HG03175 (cell line): ENCODE measurements around the gene ARSJ.

Source experiments
- ATAC-seq: cut with Tn5 transposase; IDR thresholded peaks from one replicate; pipeline ENCODE4 v1.9.1; 2021; ENCODE audit warnings: mild to moderate bottlenecking, moderate library complexity; ENCODE audit not compliant: unreplicated experiment

Gene ARSJ

GRCh38 chr4:113905301-113905700, 74.1 kb downstream of the ARSJ start:
- no peak for ATAC-seq

GRCh38 chr4:113904877-113905276, 74.6 kb downstream of the ARSJ start:
- ATAC-seq, result no peak

DNA sequence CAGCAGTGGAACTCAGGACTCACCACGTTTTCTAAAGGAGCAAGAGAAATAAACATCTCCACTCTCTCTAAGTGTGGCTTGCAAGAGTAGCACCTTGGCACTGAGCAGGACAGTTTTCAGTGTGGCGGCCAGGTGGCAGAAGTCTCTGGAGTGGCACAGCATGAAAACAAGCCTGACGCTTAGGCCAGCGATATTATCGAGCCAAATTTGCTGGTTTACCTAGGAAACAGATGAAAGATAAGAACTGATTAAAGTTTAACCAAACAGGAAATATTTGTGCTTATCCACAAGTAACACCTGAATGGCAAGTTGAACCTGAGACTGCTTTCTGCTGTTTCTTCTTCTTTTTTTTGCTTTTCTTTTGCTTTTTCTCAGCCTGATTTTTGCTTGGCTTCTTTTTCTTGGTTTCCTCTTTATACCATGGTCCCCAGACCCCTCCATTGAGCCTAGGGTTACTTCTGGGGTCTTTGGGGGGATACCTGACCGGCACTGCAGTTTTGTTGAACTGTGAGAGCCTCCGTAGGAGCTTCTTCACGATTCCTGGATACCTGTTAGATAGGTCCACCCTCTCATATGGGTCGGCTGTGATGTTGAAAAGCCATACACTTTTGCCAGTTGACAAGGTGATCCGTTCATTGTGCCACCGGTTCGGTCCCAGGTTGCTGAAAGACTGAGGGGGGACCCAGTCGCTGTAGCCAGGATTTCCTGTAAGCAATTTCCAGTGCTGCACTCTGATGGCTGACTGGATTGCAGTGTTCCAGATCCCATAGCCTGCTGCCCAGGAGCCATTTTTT, 77.3 kb downstream of the ARSJ start:
- peak; percentile 50 for ATAC-seq

- peak; percentile 97 for ATAC-seq
Measured at GRCh38 chr4:113899271-113900070, 80.0 kb downstream of the ARSJ start.

- no peak for ATAC-seq
Measured at GRCh38 chr4:113893546-113893945, 85.9 kb downstream of the ARSJ start.

DNA sequence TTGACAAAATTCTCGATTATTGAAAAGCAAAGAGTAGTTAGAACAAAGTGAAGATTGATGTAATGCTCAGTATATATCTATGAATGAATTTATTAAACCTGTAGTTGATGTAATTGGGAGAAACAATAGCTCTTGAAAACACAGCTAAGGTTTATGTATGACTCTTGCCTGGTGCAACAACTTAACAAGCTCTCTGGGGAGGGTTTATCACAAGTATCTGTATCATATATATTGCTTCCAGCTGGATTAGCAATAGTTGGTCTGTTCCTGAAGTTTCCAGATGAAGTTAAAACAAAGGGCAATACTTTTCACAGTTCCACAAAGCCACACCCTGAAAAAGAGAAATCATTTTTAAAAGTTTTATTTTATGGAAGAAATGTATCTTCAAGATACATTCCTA, 91.4 kb downstream of the ARSJ start:
- ATAC-seq, result no peak

DNA sequence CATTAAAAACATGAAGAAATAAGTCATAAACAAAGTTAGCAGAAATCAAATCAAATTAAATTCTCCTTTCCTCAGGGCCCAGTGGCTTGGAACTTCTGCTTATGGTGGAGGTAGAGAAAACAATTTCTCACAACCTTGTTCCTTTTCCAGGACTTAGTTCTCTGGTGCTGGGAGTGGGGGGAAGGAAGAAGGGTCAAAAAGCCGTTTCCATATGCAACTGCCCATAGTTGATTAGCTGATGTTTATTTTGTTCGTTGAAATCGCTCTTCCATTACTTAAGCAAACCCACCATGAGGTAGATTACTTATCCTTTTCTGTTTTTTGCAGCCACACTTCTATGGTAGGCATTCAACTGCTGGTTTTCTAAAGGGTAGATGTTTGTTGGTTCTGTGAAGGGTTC, 94.2 kb downstream of the ARSJ start:
- no peak for ATAC-seq

DNA sequence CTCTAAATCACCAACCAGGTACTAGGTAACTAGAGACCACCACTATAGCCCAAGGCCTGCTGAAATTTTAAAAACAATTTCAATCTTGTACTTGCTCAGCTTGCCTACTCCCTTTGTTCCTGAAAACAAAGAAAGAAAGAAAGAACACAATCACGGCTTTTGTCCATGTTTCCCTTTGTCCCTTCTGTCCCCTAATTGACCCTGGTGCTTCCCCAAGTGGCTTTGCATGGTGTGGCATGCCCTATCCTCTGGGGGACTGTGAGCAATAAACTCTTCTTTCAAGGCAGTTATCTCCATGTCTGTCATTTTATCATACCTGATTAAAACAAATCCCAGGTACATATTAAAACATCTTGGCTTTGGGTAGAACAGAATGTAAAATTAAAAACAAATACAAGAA, 94.8 kb downstream of the ARSJ start:
- no peak for ATAC-seq

GRCh38 chr4:113882668-113883067, 96.8 kb downstream of the ARSJ start:
- ATAC-seq, result no peak

GRCh38 chr4:113881256-113881655, 98.2 kb downstream of the ARSJ start:
- ATAC-seq, result no peak

- no peak for ATAC-seq
Measured at GRCh38 chr4:113880240-113881028, 99.0 kb downstream of the ARSJ start.

DNA sequence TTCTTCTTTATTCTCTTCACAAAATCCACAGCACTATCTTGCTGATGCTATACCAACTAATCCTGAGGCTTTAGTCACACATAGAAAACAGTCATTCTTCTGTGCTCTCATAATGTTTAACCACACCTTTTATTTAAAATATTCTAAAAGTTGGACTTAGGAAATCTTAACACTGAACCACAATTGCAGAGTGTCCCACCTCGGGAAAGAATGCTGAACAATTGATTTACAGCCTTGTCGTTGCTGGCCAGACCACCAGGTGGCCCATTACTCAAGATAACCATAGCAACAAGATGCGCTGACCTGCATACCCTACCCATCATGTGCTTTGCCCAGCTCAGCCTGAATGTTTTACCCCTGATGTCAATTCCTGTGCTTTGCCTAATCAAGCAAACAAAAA, 100.8 kb downstream of the ARSJ start:
- ATAC-seq, result no peak

DNA sequence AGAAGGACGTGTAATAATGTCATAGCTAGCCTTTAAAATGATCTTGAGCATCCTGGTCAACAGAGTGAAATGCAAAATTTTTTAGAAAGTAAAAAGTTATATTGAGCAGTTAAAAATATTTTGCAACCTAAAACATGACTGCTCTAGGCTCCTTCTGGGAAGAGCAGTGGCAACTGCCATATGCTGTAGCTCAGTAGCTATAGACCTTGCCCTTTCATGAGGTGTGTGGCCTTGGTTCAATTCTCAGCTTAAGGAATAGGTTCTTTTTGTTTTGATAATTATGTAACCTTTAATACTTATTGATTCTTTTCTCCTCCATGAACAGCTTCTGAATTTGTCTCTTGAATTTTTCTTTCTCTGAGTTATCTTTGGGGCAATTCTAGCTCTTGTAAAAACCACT, 105.0 kb downstream of the ARSJ start:
- no peak for ATAC-seq

DNA sequence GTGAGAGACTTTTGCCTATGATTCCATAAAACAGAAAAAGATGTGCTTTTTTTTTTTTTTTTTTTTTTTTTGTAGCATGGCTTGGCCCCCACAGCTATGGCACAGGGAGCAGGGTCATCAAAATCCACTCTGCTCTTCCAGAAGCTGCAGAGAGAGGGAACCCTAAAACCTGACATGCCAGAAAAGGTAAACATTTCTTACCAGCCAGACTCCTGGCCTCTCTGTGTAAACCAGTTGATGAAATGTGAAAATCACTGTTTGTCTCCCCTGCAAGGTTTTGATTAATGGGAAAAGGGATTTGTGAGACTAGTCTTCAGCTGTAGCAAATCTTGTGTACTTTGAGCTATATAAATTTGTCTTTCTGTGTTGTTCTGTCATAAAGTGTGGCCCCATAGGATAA, 105.9 kb downstream of the ARSJ start:
- no peak for ATAC-seq

GRCh38 chr4:113872426-113873260, 106.8 kb downstream of the ARSJ start:
- ATAC-seq, result no peak

GRCh38 chr4:113871080-113871479, 108.4 kb downstream of the ARSJ start:
- ATAC-seq, result no peak

DNA sequence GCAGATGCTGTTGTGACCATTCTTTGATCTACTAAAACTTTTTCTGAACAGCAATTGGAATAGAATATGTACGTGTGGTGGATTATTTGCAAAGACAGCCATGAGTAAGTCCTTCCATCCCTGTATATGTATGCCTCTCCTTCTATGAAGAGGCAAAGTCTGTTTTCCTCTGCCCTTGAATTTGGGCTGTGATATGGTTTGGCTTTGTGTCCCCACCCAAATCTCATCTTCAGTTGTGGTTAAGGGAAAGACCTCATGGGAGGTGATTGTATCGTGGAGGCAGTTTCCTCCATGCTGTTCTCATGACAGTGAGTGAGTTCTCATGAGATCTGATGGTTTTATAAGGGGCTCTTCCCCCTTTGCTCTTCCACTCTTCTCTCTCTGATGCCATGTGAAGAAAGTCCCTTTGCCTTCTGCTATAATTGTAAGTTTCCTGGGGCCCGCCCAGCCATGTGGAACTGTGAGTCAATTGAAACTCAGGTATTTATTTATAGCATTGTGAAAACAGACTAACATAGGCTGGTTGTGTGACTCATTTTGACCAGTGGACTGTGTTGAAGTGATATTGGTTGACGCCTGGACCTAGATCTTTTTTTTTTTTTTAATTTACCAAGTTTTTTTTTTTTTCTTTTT, 109.6 kb downstream of the ARSJ start:
- no peak for ATAC-seq

- ATAC-seq, result no peak
Measured at GRCh38 chr4:113866611-113867010, 112.8 kb downstream of the ARSJ start.

GRCh38 chr4:113858924-113859323, 120.5 kb downstream of the ARSJ start:
- ATAC-seq, result no peak

DNA sequence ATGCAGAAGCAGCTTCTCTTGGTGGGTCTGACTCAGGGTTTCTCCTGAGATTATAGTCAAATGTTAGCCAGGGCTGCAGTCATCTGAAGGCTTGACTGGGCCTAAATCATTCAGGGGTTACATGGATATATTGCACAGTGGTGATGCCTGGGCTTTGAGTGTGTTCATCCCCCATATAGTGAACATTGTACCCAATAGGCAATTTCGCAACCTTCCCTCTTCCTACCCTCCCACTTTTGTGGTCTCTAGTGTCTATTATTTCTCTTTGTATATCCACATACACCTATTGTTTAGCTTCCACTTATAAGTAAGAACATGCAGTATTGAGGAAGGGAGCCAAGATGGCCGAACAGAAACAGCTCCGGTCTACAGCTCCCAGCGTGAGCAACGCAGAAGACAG, 127.6 kb downstream of the ARSJ start:
- ATAC-seq, result no peak
